HTERT RPE-1 (cell line): ENCODE results near the gene ZBED3.
"Not testable (repeated sequence)": the region's sequence is repeated elsewhere in the genome, so short reads cannot be mapped to it uniquely, and the experiment has no call there.

Source experiments
- in situ Hi-C: fragments of 300-500 bp; cut with MboI; formaldehyde crosslinking; loops from 4 replicates; pipeline ENCODE4 v1.14.3; 2020; ENCODE audit warnings: low sequenced_read_pairs

ZBED3 gene

GRCh38 chr5:77086689-77087483, at the start of gene ZBED3:
Gene ZBED3 (minus strand): TSS chr5:77087285. CDS start chr5:77077878, 9,407 bp downstream.
- in situ Hi-C loops: no loop called here

GRCh38 chr5:77133061-77133758, 46.1 kb upstream of the ZBED3 start:
- in situ Hi-C loops: no loop called here

- in situ Hi-C loops: no loop called here
Measured at GRCh38 chr5:77131361-77131760, 44.3 kb upstream of the ZBED3 start.

- in situ Hi-C loops: no loop called here
Measured at GRCh38 chr5:77129391-77129990, 42.4 kb upstream of the ZBED3 start.

GRCh38 chr5:77128411-77129061, 41.5 kb upstream of the ZBED3 start:
- in situ Hi-C loops: no loop called here

GRCh38 chr5:77123057-77123456, 36.0 kb upstream of the ZBED3 start:
- in situ Hi-C loops: no loop called here

- in situ Hi-C loops: no loop called here
Measured at GRCh38 chr5:77120706-77121105, 33.6 kb upstream of the ZBED3 start.

- in situ Hi-C loops: no loop called here
Measured at GRCh38 chr5:77120086-77120485, 33.0 kb upstream of the ZBED3 start.

- in situ Hi-C loops: no loop called here
Measured at GRCh38 chr5:77117161-77117560, 30.1 kb upstream of the ZBED3 start.

- in situ Hi-C loops: not testable (repeated sequence)
Measured at GRCh38 chr5:77107035-77107434, 19.9 kb upstream of the ZBED3 start.

- in situ Hi-C loops: no loop called here
Measured at GRCh38 chr5:77104813-77105212, 17.7 kb upstream of the ZBED3 start.

GRCh38 chr5:77103457-77103856, 16.4 kb upstream of the ZBED3 start:
- in situ Hi-C loops: no loop called here

GRCh38 chr5:77102549-77102948, 15.5 kb upstream of the ZBED3 start:
- in situ Hi-C loops: no loop called here

GRCh38 chr5:77101298-77101697, 14.2 kb upstream of the ZBED3 start:
- in situ Hi-C loops: no loop called here

- in situ Hi-C loops: no loop called here
Measured at GRCh38 chr5:77095189-77095588, 8.1 kb upstream of the ZBED3 start.

GRCh38 chr5:77087484-77088261, 588 bp upstream of the ZBED3 start:
- in situ Hi-C loops: no loop called here

GRCh38 chr5:77086368-77086688, 757 bp downstream of the ZBED3 start:
- in situ Hi-C loops: no loop called here

- in situ Hi-C loops: no loop called here
Measured at GRCh38 chr5:77083088-77083487, 4.0 kb downstream of the ZBED3 start.

GRCh38 chr5:77082280-77082679, 4.8 kb downstream of the ZBED3 start:
- in situ Hi-C loops: no loop called here

- in situ Hi-C loops: no loop called here
Measured at GRCh38 chr5:77080905-77081304, 6.2 kb downstream of the ZBED3 start.

- in situ Hi-C loops: not testable (repeated sequence)
Measured at GRCh38 chr5:77080479-77080878, 6.6 kb downstream of the ZBED3 start.
